ENCODE data around the gene IL18RAP.

Gene IL18RAP

DNA sequence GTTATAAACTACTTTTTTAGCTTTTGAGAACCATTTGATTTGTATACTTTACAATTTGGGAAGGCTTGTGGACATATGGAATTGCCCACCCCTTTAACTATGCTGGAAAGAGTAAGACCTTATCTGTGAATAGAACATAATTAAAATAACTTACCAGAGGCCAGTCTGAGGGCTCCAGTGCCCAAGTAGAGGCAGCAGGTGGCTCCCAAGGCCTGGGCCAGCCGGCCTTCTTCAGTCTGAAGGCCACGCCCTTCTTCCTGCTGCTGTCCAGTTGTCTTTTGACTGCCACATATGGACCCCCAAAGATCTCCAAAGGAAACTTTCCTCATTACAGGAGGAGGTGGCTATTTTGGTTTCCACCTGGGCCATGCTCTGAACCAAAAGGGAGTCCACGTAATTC is 12.0 kb upstream of the IL18RAP start:
- Histone ChIP-seq H3K4me3 (replicated peaks; ENCODE audit: insufficient read depth, low read length) (no peak overlapping the region), H3K27ac (replicated peaks) (no peak overlapping the region), H3K27me3 (ENCODE audit: insufficient read depth, poor library complexity, severe bottlenecking) (no peaks in the 10 kb centered on the region)
- TF ChIP-seq GABPA (IDR thresholded peaks at IDR 0.05; ENCODE audit: low read depth), result no peak
- TF ChIP-seq, protein P1, sequence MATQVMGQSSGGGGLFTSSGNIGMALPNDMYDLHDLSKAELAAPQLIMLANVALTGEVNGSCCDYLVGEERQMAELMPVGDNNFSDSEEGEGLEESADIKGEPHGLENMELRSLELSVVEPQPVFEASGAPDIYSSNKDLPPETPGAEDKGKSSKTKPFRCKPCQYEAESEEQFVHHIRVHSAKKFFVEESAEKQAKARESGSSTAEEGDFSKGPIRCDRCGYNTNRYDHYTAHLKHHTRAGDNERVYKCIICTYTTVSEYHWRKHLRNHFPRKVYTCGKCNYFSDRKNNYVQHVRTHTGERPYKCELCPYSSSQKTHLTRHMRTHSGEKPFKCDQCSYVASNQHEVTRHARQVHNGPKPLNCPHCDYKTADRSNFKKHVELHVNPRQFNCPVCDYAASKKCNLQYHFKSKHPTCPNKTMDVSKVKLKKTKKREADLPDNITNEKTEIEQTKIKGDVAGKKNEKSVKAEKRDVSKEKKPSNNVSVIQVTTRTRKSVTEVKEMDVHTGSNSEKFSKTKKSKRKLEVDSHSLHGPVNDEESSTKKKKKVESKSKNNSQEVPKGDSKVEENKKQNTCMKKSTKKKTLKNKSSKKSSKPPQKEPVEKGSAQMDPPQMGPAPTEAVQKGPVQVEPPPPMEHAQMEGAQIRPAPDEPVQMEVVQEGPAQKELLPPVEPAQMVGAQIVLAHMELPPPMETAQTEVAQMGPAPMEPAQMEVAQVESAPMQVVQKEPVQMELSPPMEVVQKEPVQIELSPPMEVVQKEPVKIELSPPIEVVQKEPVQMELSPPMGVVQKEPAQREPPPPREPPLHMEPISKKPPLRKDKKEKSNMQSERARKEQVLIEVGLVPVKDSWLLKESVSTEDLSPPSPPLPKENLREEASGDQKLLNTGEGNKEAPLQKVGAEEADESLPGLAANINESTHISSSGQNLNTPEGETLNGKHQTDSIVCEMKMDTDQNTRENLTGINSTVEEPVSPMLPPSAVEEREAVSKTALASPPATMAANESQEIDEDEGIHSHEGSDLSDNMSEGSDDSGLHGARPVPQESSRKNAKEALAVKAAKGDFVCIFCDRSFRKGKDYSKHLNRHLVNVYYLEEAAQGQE (IDR thresholded peaks at IDR 0.05; ENCODE audit: insufficient replicate concordance, low read depth), result no peak
- DNase-seq (ENCODE audit: low read depth in 1 of 2, low spot score in 1 of 2), result no peak

DNA sequence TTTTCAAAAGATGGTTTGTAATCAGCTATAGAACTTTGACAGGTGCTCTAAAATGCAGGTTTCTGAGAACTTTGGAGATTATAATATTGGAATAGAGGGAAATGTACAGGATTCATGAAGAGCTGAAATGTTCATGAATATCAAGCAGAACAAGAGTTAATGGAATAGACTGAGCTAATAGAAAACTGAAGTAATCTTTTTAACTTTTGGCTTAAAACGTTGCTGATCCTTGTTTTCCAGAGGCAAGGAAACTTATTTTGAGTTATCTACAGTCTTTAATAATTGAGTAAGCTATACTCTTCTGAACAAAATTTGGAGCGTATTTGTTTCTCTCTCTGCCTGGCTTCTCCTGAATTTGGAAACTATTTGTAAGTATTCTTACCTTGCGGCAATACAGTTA is 10.8 kb upstream of the IL18RAP start:
- DNase-seq (ENCODE audit: low read depth in 1 of 2, low spot score in 1 of 2), result no peak
- no peak overlapping the region for H3K4me3 ChIP-seq (replicated peaks; ENCODE audit: insufficient read depth, low read length)
- TF ChIP-seq POLR2AphosphoS5 (IDR thresholded peaks at IDR 0.05; ENCODE audit: low read depth) (no peak), SPI1 (IDR thresholded peaks at IDR 0.05; ENCODE audit: borderline replicate concordance, low read depth) (no peak), GABPA (IDR thresholded peaks at IDR 0.05; ENCODE audit: low read depth) (no peak)
- TF ChIP-seq, protein P2, sequence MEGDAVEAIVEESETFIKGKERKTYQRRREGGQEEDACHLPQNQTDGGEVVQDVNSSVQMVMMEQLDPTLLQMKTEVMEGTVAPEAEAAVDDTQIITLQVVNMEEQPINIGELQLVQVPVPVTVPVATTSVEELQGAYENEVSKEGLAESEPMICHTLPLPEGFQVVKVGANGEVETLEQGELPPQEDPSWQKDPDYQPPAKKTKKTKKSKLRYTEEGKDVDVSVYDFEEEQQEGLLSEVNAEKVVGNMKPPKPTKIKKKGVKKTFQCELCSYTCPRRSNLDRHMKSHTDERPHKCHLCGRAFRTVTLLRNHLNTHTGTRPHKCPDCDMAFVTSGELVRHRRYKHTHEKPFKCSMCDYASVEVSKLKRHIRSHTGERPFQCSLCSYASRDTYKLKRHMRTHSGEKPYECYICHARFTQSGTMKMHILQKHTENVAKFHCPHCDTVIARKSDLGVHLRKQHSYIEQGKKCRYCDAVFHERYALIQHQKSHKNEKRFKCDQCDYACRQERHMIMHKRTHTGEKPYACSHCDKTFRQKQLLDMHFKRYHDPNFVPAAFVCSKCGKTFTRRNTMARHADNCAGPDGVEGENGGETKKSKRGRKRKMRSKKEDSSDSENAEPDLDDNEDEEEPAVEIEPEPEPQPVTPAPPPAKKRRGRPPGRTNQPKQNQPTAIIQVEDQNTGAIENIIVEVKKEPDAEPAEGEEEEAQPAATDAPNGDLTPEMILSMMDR (IDR thresholded peaks at IDR 0.05; ENCODE audit: insufficient read depth, low read length), result no peak
- TF ChIP-seq, protein P1 (IDR thresholded peaks at IDR 0.05; ENCODE audit: insufficient replicate concordance, low read depth), result no peak
- no peaks in the 10 kb centered on the region for H3K27me3 ChIP-seq (ENCODE audit: insufficient read depth, poor library complexity, severe bottlenecking)
- no peak overlapping the region for H3K27ac ChIP-seq (replicated peaks)

DNA sequence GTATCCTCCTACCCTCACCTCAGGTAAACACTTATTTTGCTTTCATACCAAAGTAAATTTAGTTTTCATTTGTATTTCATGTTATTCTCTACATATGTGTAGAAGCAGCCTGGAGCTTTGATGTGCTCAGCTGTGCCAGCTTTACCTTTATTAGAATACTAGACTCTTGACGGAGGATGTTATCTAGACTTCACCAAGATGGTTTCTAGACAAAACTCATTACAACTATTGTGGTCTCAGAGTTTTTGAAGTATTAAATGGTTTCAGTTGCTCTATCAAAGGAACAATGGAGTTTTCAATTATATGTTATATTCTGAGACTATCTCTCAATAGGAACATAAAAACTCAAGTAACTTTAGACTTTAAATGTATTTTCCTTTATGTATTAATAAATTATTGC is 5.0 kb upstream of the IL18RAP start:
- DNase-seq (ENCODE audit: low read depth in 1 of 2, low spot score in 1 of 2), result no peak
- Histone ChIP-seq H3K27ac (replicated peaks) (peak overlapping the region; percentile 80), H3K4me3 (replicated peaks; ENCODE audit: insufficient read depth, low read length) (no peak overlapping the region), H3K27me3 (ENCODE audit: insufficient read depth, poor library complexity, severe bottlenecking) (no peaks in the 10 kb centered on the region)
- TF ChIP-seq POLR2AphosphoS5 (IDR thresholded peaks at IDR 0.05; ENCODE audit: low read depth), result no peak

DNA sequence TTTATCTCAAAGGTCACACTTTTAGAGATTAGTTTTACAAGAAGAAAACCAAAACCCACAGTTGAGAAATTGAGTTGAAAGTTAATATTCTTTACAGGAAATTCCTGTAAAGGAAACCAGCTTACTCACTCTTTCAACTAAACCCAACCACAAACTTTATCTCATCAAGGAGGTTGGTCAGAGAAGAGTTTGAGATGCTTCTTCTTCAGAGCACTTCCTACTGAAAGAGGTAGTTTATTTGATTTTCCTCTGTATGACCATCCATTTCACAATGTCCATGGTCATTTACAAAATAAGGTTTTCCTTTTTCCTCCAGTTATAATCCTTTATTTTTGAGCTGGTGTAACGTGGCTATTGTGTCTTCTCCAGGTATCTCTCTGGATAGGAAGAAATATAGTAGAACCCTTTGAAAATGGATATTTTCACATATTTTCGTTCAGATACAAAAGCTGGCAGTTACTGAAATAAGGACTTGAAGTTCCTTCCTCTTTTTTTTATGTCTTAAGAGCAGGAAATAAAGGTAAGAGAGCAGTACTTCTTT is 4.5 kb upstream of the IL18RAP start:
- TF ChIP-seq, protein P1 (IDR thresholded peaks at IDR 0.05; ENCODE audit: insufficient replicate concordance, low read depth), result no peak
- TF ChIP-seq, protein P2 (IDR thresholded peaks at IDR 0.05; ENCODE audit: insufficient read depth, low read length), result no peak
- TF ChIP-seq GABPA (IDR thresholded peaks at IDR 0.05; ENCODE audit: low read depth) (no peak), SPI1 (IDR thresholded peaks at IDR 0.05; ENCODE audit: borderline replicate concordance, low read depth) (peak; percentile 18; the same call in 1 of the 2 replicates), POLR2AphosphoS5 (IDR thresholded peaks at IDR 0.05; ENCODE audit: low read depth) (no peak)
- Histone ChIP-seq H3K4me3 (replicated peaks; ENCODE audit: insufficient read depth, low read length) (no peak overlapping the region), H3K27ac (replicated peaks) (peak overlapping the region; percentile 80), H3K27me3 (ENCODE audit: insufficient read depth, poor library complexity, severe bottlenecking) (no peaks in the 10 kb centered on the region)
- peak; percentile 57 to 74 for DNase-seq (ENCODE audit: low read depth in 1 of 2, low spot score in 1 of 2)

Measured in HL-60 (cell line).